Measurements from ENCODE around the gene CTSA. TPM values are rescaled to one million over a fixed set of nuclear protein-coding genes. Genes with fewer than 3 reads are reported as not detected.

The CTSA gene
- total and polyA plus RNA-seq, 9 of the 15 experiments (the other 6 are each of a cell fraction or from before 2014, with no cell fraction given), result 8.8 to 61.7 (median 28.3) TPM

DNA sequence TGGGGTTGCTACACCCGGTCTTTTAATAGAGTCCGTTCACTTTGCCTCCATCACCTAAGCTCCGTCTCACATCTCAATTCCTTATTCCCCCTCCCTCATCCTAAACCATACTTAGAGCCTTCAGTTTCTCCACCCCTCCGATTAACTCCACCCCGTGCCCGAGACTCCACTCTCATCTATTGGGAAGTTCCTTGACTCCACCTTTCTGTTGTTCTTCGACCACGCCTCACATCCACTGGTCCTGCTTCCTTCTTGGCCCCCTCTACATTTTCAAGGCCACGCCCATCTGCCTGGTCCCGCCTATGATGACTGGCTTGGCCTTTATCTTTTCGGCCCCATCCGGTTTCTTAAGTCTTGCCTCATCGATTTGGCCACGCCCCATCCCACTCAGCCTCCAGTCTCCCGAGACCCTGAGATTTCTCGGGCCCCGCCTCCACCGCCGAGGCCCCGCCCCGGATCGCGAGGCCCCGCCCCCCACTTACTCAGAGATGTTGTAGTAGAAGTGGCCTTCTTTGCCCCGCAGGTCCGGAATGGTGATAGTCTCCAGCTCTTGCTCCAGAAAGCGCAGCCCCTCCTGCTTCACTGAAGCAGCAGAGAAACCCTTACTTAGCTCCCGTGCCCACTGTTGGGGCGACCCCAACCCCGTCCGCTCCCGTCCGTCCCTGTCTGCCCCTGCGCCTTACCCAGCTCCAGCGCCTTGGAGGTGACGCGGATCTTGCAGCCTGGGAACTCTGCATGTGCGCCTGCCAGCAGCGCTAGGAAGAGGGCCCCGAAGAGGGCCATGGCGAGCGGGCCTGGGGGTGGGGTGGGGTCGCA, 19.7 kb downstream of the CTSA start (continued):
- TF ChIP-seq, protein P1, sequence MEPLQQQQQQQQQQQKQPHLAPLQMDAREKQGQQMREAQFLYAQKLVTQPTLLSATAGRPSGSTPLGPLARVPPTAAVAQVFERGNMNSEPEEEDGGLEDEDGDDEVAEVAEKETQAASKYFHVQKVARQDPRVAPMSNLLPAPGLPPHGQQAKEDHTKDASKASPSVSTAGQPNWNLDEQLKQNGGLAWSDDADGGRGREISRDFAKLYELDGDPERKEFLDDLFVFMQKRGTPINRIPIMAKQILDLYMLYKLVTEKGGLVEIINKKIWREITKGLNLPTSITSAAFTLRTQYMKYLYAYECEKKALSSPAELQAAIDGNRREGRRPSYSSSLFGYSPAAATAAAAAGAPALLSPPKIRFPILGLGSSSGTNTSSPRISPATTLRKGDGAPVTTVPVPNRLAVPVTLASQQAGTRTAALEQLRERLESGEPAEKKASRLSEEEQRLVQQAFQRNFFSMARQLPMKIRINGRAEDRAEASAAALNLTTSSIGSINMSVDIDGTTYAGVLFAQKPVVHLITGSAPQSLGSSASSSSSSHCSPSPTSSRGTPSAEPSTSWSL (CRISPR knock-in tag; IDR thresholded peaks at IDR 0.05; ENCODE audit: borderline replicate concordance), result no peak
- TF ChIP-seq EHMT2 (IDR thresholded peaks at IDR 0.05), result 0 out of 2 replicates have a peak, but pooled peaks have one; percentile 3
- TF ChIP-seq SIRT6 (IDR thresholded peaks at IDR 0.05; ENCODE audit: low read depth, low read length), result no peak
- no peak for TF ChIP-seq SP2 (IDR thresholded peaks at IDR 0.05; ENCODE audit: extremely low read depth, low read depth, low read length, poor library complexity, severe bottlenecking)
- no peak for TF ChIP-seq ETV6 (IDR thresholded peaks at IDR 0.05; ENCODE audit: borderline replicate concordance in 1 of 2, low read depth in 2 of 2, low read length in 1 of 2)
- no peak for TF ChIP-seq ETV6 (CRISPR knock-in tag; IDR thresholded peaks at IDR 0.05; ENCODE audit: borderline replicate concordance)
- TF ChIP-seq, protein P2, sequence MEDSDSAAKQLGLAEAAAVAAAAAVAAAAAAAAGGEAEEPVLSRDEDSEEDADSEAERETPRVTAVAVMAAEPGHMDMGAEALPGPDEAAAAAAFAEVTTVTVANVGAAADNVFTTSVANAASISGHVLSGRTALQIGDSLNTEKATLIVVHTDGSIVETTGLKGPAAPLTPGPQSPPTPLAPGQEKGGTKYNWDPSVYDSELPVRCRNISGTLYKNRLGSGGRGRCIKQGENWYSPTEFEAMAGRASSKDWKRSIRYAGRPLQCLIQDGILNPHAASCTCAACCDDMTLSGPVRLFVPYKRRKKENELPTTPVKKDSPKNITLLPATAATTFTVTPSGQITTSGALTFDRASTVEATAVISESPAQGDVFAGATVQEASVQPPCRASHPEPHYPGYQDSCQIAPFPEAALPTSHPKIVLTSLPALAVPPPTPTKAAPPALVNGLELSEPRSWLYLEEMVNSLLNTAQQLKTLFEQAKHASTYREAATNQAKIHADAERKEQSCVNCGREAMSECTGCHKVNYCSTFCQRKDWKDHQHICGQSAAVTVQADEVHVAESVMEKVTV (CRISPR knock-in tag; IDR thresholded peaks at IDR 0.05), result no peak
- no peak for TF ChIP-seq ZNF668 (CRISPR knock-in tag; IDR thresholded peaks at IDR 0.05)
- peak; percentile 80 for TF ChIP-seq POLR2G (IDR thresholded peaks at IDR 0.05; ENCODE audit: low read depth, low read length)
- 0 out of 2 replicates have a peak, but pooled peaks have one; percentile 23 for TF ChIP-seq ZBTB7A (IDR thresholded peaks at IDR 0.05; ENCODE audit: borderline replicate concordance, control insufficient read depth, low read depth, low read length)
- no peak for TF ChIP-seq ZNF146 (CRISPR knock-in tag; IDR thresholded peaks at IDR 0.05; ENCODE audit: unreplicated experiment)
- no peak for TF ChIP-seq NR2C1 (IDR thresholded peaks at IDR 0.05)
- no peak for TF ChIP-seq NR2C1 (tag; IDR thresholded peaks at IDR 0.05)
- no peak for TF ChIP-seq ADNP (tag; IDR thresholded peaks at IDR 0.05)
- no peak for TF ChIP-seq ZNF324 (CRISPR knock-in tag; IDR thresholded peaks at IDR 0.05)
- TF ChIP-seq GTF2F1 (IDR thresholded peaks at IDR 0.05; ENCODE audit: low read depth, low read length), result peak; percentile 47; the same call in 1 of the 2 replicates
- TF ChIP-seq, protein P3, sequence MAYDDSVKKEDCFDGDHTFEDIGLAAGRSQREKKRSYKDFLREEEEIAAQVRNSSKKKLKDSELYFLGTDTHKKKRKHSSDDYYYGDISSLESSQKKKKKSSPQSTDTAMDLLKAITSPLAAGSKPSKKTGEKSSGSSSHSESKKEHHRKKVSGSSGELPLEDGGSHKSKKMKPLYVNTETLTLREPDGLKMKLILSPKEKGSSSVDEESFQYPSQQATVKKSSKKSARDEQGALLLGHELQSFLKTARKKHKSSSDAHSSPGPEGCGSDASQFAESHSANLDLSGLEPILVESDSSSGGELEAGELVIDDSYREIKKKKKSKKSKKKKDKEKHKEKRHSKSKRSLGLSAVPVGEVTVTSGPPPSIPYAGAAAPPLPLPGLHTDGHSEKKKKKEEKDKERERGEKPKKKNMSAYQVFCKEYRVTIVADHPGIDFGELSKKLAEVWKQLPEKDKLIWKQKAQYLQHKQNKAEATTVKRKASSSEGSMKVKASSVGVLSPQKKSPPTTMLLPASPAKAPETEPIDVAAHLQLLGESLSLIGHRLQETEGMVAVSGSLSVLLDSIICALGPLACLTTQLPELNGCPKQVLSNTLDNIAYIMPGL (CRISPR knock-in tag; IDR thresholded peaks at IDR 0.05), result no peak
- no peak for TF ChIP-seq ZNF408 (CRISPR knock-in tag; IDR thresholded peaks at IDR 0.05; ENCODE audit: low read depth)
- peak; percentile 15 for TF ChIP-seq HMGN3 (IDR thresholded peaks at IDR 0.05; ENCODE audit: borderline replicate concordance, extremely low read depth, insufficient read length, low read depth, low read length)
- TF ChIP-seq RAD51 (IDR thresholded peaks at IDR 0.05; ENCODE audit: borderline replicate concordance, low read depth), result no peak
- no peak for TF ChIP-seq CBX3 (IDR thresholded peaks at IDR 0.05; ENCODE audit: borderline replicate concordance in 1 of 2, low read length in 2 of 2)

Data from K562 (cell line).